HEK293T (cell line): ENCODE data around the gene CTSA.

Experiments used
- CTCF ChIA-PET: fragments of 350-600 bp; formaldehyde crosslinking; extraction: SDS; loops from one replicate; lab custom pipeline; 2021; ENCODE audit warnings: antibody characterized with exemption, inconsistent platforms; lab: Yijun Ruan, JAX
- POLR2A ChIA-PET: fragments of 350-600 bp; formaldehyde crosslinking; extraction: SDS; loops from one replicate; lab custom pipeline; 2020; ENCODE audit warnings: antibody characterized with exemption, inconsistent platforms; lab: Yijun Ruan, JAX
- DNase-seq: peaks from one replicate; pipeline ENCODE4 v3.0.0; 2012; ENCODE audit warnings: mixed read lengths; ENCODE audit errors: extremely low spot score
- ARNT ChIP-seq: fragments of 450-650 bp; IDR thresholded peaks from 2 replicates; pipeline ENCODE4 v1.6.1; 2017; ENCODE audit warnings: mild to moderate bottlenecking
- BHLHE40 ChIP-seq: fragments of 450-650 bp; IDR thresholded peaks from 2 replicates; pipeline ENCODE4 v1.6.1; 2016; ENCODE audit warnings: mild to moderate bottlenecking, moderate library complexity, borderline replicate concordance
- CTBP1 ChIP-seq: fragments of 450-650 bp; IDR thresholded peaks from 2 replicates; pipeline ENCODE4 v1.6.1; 2016; ENCODE audit warnings: borderline replicate concordance
- ELF4 ChIP-seq: fragments of 450-650 bp; IDR thresholded peaks from 2 replicates; pipeline ENCODE4 v1.6.1; 2017; ENCODE audit warnings: antibody characterized with exemption
- FOXA1 ChIP-seq: fragments of 450-650 bp; IDR thresholded peaks from 2 replicates; pipeline ENCODE4 v1.6.1; 2016; ENCODE audit warnings: mild to moderate bottlenecking
- FOXK2 ChIP-seq: fragments of 450-650 bp; IDR thresholded peaks from 2 replicates; pipeline ENCODE4 v1.6.1; 2016; ENCODE audit warnings: mild to moderate bottlenecking
- FOXM1 ChIP-seq: fragments of 450-650 bp; IDR thresholded peaks from 2 replicates; pipeline ENCODE4 v1.6.1; 2017; ENCODE audit warnings: mild to moderate bottlenecking, borderline replicate concordance
- HDGF ChIP-seq: fragments of 450-650 bp; IDR thresholded peaks from 2 replicates; pipeline ENCODE4 v1.6.1; 2017; ENCODE audit warnings: antibody characterized with exemption, borderline replicate concordance
- L3MBTL2 ChIP-seq: fragments of 450-650 bp; conservative IDR thresholded peaks from 2 replicates; pipeline ENCODE4 v1.6.1; 2016; ENCODE audit warnings: mild to moderate bottlenecking
- LEF1 ChIP-seq: fragments of 450-650 bp; IDR thresholded peaks from 2 replicates; pipeline ENCODE4 v1.6.1; 2017; ENCODE audit warnings: mild to moderate bottlenecking, borderline replicate concordance
- NFRKB ChIP-seq: fragments of 450-650 bp; IDR thresholded peaks from 2 replicates; pipeline ENCODE4 v1.6.1; 2016; ENCODE audit warnings: mild to moderate bottlenecking, moderate library complexity
- PKNOX1 ChIP-seq: fragments of 450-650 bp; IDR thresholded peaks from 2 replicates; pipeline ENCODE4 v1.6.1; 2016
- SP1 ChIP-seq: fragments of 450-650 bp; IDR thresholded peaks from 2 replicates; pipeline ENCODE4 v1.6.1; 2017
- SUZ12 ChIP-seq: fragments of 450-650 bp; IDR thresholded peaks from 2 replicates; pipeline ENCODE4 v1.6.1; 2016; ENCODE audit warnings: mild to moderate bottlenecking
- TARDBP ChIP-seq: fragments of 450-650 bp; IDR thresholded peaks from 2 replicates; pipeline ENCODE4 v1.6.1; 2016
- ZNF384 ChIP-seq: fragments of 450-650 bp; IDR thresholded peaks from 2 replicates; pipeline ENCODE4 v1.6.1; 2016

CTSA gene

GRCh38 chr20:45909336-45909808 lies 18.2 kb downstream of the CTSA start:
- TF ChIP-seq SUZ12 (no peak), FOXM1 (no peak), CTBP1 (no peak), ELF4 (no peak), NFRKB (no peak), HDGF (no peak), ZNF384 (no peak), PKNOX1 (no peak), TARDBP (no peak), SP1 (no peak), ARNT (no peak), FOXK2 (no peak), LEF1 (no peak), FOXA1 (no peak), BHLHE40 (no peak), L3MBTL2 (no peak)
- CTCF ChIA-PET, result no interaction called here
- DNase-seq, result no peak
- POLR2A ChIA-PET, result interaction anchor here (0.7 to 1.2 kb wide), 3 partner anchors 18 to 52 kb away, joined by 3 to 4 read pairs (median 3); partner anchors contain the start of genes ACOT8, CTSA and ZSWIM3

- ChIA-PET POLR2A (interaction anchor here (0.7 to 1.6 kb wide), 7 partner anchors 15 to 53 kb away, joined by 3 to 6 read pairs (median 3); partner anchors contain the start of genes ACOT8, CTSA and ZSWIM3), CTCF (no interaction called here)
- DNase-seq, result no peak
- TF ChIP-seq L3MBTL2, result no peak
Observed at GRCh38 chr20:45909817-45910669, 18.9 kb downstream of the CTSA start.

GRCh38 chr20:45910670-45911485 lies 19.7 kb downstream of the CTSA start:
- DNase-seq, result peak; percentile 99
- ChIA-PET POLR2A (interaction anchor here (0.6 to 1.6 kb wide), 7 partner anchors 9 to 54 kb away, joined by 3 to 6 read pairs (median 3); partner anchors contain the start of genes ACOT8, PCIF1 and ZSWIM3), CTCF (no interaction called here)
- TF ChIP-seq PKNOX1 (peak; percentile 79), SUZ12 (no peak), LEF1 (no peak), TARDBP (no peak), HDGF (0 out of 2 replicates have a peak, but pooled peaks have one; percentile 24)

GRCh38 chr20:45911486-45912343 lies 20.6 kb downstream of the CTSA start, which contains the start of gene PLTP:
TSS of gene PLTP (minus strand) at chr20:45912155. CDS start at chr20:45911452, 703 bp downstream.
- TF ChIP-seq NFRKB, result no peak
- no peak for TF ChIP-seq FOXM1
- no peak for TF ChIP-seq CTBP1
- TF ChIP-seq BHLHE40, result no peak
- no peak for TF ChIP-seq LEF1
- TF ChIP-seq TARDBP, result no peak
- 0 out of 2 replicates have a peak, but pooled peaks have one; percentile 36 for TF ChIP-seq L3MBTL2
- no peak for TF ChIP-seq FOXK2
- CTCF ChIA-PET, result no interaction called here
- DNase-seq, result no peak
- POLR2A ChIA-PET, result interaction anchor here (1.4 to 1.6 kb wide), 2 partner anchors 18 to 30 kb away, joined by 3 to 5 read pairs; no protein-coding TSS in a partner anchor

- no peak for TF ChIP-seq SUZ12
- no peak for TF ChIP-seq PKNOX1
- no peak for TF ChIP-seq BHLHE40
- no peak for TF ChIP-seq FOXA1
- no peak for TF ChIP-seq SP1
- no peak for TF ChIP-seq FOXK2
- no peak for TF ChIP-seq HDGF
- TF ChIP-seq TARDBP, result no peak
- TF ChIP-seq ZNF384, result no peak
- TF ChIP-seq L3MBTL2, result no peak
- DNase-seq, result no peak
- ChIA-PET POLR2A (no interaction called here), CTCF (no interaction called here)
Observed at GRCh38 chr20:45912344-45912682, 21.2 kb downstream of the CTSA start.
